NCI-H82 (cell line): ENCODE measurements around the gene APLP2.

Source experiments
- DNase-seq: peaks from one replicate; lab custom pipeline; 2025; lab: John Stamatoyannopoulos, UW

Gene APLP2

DNA sequence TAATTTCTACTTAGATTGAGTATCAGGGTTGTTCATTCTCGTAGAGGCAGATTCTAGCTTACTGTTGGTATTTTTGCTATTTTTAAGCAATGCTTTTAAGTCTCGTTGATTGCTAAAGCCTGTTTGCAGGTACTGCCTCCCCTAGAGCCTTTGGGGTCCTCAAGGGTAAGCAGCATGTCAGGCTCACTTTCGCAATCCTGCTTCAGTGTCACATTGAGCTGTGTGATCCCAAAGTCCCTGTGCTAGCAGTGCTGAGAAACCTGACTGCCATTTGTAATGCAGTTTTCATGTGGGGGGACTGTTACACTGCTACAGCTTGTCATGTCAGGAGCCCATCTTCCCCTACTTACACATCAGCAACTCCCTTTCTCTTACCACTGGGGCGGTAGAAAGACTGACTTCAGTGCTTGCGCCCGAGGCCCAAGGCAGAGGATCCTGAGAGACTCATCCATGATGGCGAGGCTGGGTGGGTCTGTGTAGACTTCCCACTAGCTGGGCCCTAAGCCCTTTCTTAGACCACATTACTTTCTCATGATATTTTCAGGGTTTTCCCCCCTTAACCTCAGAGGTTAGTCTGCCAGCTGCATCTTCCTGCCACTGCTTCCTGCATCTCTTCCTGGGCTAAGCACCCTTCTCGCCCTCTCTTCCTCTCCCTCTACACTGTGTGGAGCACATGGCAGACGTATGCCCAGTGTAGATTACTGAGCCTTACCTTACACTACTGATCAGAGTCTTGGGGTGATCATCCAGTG is 49.1 kb downstream of the APLP2 start:
- DNase-seq = no peak

DNA sequence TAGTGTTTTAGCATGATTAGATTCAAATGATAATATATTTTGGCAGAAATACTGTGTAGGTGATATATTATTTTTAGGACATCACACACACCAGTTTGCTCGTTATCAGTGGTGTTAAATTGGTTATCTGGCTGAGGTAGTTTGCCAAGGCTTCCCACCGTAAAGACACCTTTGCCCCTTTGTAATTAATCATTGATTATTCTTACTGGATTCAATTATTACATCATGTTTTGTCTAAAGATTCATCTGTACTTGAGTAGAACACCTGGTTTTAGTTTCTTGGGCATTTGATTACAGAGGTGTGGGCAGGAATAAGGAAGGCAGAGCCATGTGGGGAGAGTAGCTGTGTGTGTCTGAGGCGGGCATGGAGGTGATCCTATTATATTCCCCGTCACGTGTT is 50.4 kb downstream of the APLP2 start:
- peak; percentile 35 for DNase-seq

DNA sequence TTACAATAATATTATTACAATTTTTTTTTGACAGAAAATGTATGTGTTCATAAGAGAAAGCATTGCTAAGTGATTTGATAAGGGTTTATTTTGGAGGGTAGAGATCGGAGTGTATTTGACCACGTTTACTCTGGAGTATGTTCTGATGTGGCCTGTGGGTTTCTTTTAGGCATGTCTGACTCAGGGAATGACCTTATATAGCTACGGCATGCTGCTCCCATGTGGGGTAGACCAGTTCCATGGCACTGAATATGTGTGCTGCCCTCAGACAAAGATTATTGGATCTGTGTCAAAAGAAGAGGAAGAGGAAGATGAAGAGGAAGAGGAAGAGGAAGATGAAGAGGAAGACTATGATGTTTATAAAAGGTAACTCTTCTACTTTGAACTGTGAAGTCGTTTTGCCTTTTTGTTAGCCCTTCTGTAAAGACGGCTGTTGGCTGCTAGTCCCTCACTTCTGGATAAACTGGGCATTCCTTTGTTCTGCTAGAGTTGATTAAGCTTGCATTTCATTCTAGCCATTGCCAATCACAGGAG is 51.8 kb downstream of the APLP2 start:
- DNase-seq = no peak

DNA sequence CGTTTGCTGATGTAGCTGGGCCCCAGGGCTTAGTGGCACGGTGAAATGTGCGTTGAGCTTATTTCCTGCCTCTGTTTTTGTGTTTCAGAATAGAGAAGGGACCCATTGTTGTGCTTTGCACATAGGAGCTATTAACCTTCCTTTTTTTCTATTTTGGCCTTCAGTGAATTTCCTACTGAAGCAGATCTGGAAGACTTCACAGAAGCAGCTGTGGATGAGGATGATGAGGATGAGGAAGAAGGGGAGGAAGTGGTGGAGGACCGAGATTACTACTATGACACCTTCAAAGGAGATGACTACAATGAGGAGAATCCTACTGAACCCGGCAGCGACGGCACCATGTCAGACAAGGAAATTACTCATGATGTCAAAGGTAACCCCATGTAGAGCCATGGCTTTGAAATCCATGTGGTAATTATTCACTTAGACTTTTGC is 52.5 kb downstream of the APLP2 start:
- DNase-seq = no peak

DNA sequence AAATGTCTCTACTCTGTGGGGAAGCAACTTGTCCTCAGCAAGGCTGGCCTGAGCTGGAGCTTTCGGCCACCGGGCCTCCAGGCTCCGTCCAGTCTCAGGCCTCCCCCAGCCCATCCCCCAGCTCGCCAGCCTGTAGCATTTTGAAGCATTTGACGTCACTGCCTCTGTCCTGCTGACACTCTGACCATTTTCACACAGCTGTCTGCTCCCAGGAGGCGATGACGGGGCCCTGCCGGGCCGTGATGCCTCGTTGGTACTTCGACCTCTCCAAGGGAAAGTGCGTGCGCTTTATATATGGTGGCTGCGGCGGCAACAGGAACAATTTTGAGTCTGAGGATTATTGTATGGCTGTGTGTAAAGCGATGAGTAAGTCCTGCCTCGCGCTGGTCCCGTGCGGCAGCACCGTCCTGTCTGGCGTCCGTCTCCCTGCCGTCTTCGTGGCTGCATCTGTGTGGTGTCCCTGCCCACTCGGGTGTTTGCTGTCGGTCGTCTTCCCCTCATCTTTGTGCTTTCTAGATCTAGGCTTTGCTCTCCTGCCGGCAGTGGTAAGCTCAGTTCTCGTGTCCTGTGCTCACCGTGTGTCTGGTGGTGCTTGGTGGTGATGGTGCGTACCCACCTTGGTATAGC is 53.8 kb downstream of the APLP2 start:
- no peak for DNase-seq

DNA sequence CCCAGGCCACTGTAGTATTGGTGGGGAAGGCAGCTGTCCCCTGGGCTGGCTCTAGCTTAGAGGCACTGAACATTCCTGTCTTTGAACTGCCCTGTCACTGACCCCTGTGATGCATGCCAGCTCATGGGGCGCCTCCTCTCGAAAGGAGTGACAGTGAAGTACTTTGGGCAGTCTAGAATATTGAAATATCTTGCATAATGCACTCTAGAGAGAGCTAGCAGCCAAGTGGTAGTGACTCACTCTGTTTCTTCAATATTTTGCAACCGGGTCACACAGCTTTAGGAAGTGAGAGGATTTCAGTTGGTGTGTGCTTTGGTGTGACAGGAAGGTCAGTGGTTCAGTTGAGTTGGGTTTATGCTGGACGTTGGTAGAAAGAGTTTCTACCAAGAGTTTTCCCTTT is 54.4 kb downstream of the APLP2 start:
- DNase-seq = no peak

DNA sequence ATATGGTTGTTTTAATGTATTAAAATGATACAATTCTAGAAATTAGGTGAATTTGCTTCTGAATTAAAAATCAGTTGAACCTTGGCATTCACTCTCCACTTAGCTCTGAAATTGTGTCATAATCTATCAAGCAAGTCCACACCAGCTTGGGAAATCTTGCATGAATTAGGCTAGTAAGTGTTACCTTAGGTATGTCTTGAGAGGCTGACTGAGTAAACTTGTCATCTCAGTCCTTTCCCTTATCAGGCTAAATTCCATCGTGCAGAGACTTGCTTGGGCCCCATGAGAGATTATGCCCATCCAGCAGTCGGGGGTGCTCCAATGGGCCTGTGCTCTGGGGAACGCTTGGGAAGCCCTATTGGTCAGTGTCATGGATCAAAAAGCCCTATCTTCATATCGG is 55.9 kb downstream of the APLP2 start:
- no peak for DNase-seq

DNA sequence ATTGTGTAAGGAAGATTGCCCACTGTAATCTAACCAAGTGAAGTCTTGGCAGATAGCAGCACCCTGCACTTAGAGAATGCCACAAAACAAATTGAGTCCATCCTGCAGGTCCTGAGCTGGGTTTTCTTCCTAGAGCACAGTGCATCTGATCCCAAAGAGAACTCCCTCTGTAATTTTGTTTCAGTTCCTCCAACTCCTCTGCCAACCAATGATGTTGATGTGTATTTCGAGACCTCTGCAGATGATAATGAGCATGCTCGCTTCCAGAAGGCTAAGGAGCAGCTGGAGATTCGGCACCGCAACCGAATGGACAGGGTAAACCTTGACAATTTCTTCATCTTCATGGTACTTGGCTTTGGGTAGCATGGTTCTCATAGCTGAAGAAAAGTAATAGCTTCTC is 56.8 kb downstream of the APLP2 start:
- DNase-seq = no peak

DNA sequence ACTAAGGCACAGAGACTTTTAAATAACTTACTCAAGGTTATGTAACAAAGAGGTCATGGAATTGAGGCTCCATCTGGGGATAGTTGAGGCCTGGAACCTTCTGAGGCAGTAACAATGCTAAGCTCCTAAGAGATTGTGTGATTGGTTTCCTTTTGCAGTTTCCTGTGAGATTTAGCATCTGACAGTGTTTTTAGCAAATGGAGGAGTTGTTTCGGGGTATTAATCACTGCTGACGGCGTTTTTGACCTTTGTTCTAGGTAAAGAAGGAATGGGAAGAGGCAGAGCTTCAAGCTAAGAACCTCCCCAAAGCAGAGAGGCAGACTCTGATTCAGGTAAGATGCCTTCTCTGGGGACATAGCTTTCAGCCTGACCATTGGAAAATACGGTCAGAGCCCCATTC is 57.8 kb downstream of the APLP2 start:
- no peak for DNase-seq

DNA sequence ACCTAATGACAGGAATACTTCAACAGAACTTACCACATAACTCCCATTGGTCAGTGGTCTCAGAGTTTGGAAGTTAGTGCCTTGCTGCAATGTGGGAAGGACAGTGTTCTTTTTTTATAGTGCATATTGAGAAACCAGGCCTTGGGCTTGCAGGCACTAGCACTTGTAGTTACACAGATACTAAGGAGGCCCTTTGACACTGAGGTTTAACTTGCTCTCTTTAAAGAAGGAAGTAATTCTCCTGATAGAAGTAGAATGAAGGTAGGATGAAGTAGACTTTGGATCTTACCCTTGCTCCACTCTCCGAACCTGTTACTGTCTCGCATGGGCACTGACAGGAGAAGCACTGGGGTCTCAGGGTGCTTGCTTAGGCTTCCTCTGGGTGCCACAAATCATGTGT is 58.9 kb downstream of the APLP2 start:
- no peak for DNase-seq

DNA sequence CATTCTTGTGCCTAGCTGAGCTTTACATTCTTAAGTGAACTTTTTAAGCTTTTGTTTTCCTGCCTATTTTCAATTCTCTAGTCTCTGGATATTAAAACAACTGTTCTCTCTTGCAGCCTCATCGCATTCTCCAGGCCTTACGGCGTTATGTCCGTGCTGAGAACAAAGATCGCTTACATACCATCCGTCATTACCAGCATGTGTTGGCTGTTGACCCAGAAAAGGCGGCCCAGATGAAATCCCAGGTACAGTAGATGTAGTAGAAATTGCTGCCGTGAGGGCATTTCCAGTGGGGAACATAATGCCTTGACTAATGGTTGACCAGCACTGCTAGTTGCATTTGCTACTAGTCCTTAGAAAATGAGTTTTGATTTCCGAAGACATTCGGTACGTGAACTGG is 60.2 kb downstream of the APLP2 start:
- DNase-seq = no peak

DNA sequence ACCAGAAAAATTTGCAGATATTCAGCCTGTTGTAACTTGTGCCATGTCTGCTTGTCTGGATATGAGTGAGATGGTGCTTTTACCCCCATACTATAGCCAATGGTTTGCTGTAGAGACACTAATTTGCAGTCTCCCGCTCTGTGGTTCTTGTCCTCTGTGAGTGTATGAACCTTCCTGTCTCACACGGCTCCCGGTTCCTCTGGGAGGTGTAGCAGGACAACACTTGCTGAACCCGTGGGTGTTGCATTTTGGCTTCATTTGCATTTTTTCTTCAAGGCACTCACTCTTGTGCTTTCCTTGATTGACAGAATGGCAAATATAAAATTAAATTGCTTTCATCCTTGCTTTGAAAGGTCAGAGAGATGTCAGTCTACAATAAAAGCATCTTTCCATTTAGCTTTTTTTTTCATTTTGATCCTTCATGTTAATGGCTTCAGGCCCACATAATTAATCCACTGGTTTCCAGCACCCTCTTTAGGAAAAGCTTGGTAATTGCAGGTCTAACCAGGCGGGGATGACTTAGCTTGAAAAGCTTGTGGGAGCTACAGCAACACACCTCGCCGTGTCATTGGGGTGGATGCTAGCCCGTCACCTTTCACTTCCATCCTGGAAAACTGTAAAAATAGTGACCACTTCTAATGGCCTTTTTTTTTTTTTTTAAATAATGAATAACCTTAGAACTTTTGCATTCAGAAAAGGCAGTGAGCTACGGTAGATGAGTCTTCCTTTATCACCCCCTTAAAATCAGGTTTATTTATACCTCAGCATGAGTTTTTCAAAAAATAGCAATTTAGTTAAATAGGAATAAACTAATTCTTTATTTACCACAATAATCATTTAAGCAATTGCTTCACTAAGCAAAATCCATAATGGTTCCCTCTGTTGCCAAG is 62.5 kb downstream of the APLP2 start:
- peak; percentile 72 for DNase-seq

DNA sequence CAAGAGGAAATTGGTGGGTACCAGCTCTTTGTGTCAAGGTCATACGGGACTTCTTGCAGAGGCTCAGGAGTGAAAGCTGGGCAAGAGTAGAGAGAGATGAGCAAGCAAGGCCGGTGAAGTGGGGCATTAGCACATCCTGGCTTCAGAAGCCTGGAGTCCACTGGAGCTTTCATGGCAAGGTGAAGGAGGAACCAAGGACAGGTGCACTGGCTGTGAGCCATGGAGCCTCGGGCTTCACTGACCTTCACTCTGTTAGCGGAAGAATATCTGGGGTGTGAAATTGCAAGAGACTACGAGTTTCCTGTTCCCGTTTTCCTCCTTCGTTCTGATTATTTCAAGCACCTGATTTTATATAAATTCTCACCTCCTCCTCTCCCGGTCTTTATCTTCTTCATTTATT is 64.0 kb downstream of the APLP2 start:
- no peak for DNase-seq

DNA sequence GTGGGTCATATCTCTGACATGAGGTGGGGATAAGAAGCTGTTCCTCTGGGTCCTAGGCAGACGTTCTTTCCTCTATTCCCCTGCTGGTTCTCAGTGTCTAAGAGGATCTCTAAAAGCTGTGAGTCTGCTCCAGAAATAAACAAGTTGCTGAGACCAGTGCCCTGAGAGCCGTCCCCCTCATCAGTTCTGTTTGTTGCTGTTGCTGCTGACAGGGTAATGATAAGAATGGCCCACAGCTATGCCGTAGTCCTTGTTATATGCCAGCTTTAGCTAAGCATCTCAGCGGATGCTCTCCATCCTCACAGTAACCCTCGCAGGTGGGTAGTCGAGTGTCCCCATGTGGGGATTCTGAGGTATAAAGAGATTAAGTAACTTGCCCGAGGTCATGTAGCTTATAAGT is 66.4 kb downstream of the APLP2 start:
- peak; percentile 1 for DNase-seq

DNA sequence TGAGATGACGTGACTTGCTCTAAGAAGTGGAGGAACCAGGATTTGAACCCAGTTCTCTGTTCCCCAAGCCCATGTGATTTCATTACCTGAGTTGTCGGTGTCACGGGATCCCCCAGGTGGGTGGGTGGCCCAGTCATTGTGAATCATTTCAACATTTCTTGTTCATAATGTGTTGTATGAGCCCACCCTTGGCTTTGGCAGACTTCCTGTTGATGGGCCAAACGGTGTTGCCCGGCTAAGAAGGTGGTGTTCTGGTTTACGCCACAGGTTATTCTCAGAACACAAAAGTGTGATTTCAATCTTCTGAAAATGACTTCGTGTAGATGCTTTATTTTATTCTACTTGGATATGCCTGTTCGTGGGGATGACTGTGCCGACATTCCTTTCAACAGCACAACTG is 68.3 kb downstream of the APLP2 start:
- no peak for DNase-seq

DNA sequence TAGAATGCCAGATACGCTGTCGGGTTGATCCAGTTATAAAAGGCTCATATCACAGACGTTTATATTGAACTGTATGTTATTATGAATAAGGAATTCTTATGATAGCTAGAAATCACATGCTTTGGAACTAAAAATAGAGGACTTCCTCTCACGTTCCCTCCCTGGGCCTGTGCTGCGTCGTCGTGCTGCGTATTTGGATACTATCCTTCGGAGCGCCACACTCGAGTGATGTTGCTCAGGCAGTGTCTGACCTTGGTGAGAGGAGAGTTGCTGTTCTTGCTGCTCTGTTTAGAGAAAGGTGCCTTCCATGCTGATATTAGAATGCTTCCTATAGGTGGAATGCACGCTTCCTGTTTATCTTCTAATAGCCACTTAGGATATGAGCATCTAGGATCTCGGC is 69.7 kb downstream of the APLP2 start:
- DNase-seq = no peak

DNA sequence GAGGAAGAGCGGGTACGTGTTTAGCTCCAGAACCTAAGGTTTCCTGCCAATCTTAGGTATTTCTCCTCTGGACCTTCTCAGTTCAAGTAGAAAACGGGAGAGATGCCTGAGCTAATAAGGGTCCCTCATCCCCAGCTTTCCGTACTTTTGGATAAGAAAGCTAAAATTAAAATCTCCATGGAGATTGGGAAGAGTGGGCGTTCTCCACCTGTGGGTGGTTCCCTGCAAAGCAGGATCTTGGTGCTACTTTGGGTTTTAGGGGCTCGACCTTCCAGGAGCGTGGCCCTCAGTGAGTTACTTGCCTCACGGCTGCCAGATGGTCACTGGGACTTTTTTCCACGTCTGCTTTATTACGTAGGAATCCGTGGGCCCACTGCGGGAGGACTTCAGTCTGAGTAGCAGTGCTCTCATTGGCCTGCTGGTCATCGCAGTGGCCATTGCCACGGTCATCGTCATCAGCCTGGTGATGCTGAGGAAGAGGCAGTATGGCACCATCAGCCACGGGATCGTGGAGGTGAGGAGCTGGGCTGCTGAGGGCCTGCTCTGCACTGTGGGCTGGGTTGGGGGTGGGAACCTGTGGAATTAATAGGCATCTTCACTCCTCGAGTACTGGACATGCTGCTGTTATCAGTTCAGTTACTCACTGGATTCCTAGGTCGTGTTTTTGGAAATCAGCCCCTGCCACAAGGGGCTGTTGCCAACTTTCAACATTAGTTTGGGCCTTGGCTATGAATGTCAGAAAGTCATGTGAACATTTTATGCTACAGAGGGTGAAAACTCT is 72.1 kb downstream of the APLP2 start:
- DNase-seq = no peak

DNA sequence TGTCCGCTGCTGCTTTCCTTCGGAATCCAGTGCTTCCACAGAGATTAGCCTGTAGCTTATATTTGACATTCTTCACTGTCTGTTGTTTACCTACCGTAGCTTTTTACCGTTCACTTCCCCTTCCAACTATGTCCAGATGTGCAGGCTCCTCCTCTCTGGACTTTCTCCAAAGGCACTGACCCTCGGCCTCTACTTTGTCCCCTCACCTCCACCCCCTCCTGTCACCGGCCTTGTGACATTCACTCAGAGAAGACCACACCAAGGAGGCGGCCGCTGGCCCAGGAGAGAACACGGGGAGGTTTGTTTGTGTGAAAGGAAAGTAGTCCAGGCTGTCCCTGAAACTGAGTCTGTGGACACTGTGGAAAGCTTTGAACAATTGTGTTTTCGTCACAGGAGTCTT is 74.4 kb downstream of the APLP2 start:
- DNase-seq = no peak

DNA sequence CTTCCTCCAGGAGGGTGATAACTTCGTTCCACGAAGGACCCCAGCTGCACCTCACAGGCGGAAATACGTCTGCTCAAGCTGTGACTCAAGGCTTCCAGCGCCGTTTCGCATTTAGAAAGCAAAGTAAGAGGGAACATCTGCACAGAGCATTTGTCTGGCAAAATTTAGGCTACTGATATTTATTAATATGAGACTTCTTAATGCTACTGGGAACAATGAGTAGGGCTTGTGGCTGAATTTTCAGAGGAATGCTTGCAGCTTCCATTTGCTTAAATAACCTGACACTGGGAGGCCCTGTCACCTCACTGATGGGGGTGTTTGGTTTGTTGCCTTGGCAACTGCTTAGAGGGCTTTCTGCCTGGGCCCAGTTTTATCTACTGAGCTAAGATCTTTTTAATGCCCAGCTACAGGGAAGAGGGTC is 75.2 kb downstream of the APLP2 start:
- DNase-seq = peak; percentile 13

DNA sequence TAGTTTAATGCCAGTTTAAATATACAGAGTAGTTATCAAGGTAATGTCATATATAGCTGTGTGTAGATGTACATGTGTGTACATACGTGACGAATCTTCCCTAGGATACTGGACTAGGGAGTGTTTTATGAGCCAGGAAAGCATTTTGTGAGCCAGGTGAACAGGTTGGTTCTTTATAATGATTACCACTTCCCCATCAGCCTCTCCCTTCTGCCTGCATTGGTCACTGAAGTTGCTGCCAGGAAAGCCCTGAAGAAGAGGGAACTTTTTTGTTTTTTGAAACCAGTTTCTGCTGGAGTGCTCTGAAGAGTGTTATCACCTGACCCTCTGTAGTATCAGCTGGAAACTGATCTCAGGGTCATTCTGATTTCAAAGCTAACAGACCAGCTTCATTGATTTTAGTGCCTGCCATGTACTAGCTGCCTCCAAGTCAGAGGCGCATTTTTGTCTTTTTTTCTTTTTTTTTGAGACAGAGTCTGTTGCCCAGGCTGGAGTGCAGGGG is 75.7 kb downstream of the APLP2 start:
- no peak for DNase-seq

DNA sequence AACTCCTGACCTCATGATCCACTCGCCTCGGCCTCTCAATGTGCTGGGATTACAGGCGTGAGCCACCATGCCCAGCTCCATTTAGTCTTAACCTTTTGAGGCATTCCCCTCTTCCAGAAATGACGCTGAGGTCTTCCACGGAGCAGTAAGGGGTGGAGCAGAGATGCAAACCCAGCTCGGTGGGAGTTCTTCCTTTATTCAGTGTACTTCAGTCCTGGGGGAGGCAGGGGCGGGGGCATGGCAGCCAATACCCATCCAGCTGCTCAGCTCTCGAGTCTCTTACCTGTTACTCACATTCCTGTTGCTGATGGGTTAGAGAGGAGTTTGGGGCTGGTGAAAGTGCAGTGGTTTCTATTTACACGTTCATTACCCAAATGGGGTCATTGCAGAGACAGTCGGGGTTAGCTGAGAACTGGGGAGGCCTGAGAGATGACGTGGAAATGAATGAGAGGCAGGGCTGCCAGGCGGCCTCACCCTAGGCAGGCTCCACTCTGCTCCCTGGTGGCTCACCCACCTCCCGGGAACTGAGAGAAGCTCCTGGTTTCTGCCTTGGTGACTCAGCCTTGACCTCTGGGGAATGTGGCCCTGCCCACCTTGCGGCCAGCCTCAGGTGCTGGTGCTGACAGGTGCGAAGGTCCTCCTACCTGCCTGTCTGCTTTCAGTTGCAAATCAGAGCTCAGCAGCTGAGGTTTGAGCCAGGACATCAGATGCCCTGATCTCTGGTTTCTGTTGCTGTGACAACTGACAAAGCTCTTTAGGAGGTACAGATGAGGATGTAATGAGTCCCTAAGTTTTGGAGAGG is 76.5 kb downstream of the APLP2 start:
- DNase-seq = no peak
